Uterus (tissue), 4 donors: ENCODE results near the gene HGS. TPM values are rescaled to one million over a fixed set of nuclear protein-coding genes. Genes with fewer than 3 reads are reported as not detected.

Source experiments
- DNase-seq, 2 donors: peaks; one replicate each; pipeline ENCODE4 v3.0.0-alpha.2; 2019 to 2020
- H3K27ac ChIP-seq, 2 donors: fragments of 200-600 bp; sonication (generic); 1 replicate in 1 of 2; 2 replicates in 1 of 2; pipeline ENCODE4 v1.5.1; 2016 to 2018
- H3K27me3 ChIP-seq, 2 donors: fragments of 200-600 bp; sonication (generic); one replicate each; pipeline ENCODE4 v1.5.1; 2018 to 2019; ENCODE audit warnings: control low read depth in 1 of 2
- H3K36me3 ChIP-seq, 2 donors: fragments of 200-600 bp; sonication (generic); one replicate each; pipeline ENCODE4 v1.5.1; 2019; ENCODE audit warnings: control low read depth in 1 of 2
- H3K4me1 ChIP-seq, 2 donors: fragments of 200-600 bp; sonication (generic); one replicate each; pipeline ENCODE4 v1.5.1; 2018 to 2019; ENCODE audit warnings: control low read depth in 1 of 2
- H3K4me3 ChIP-seq, 2 donors: fragments of 200-600 bp; sonication (generic); 1 replicate in 1 of 2; 2 replicates in 1 of 2; pipeline ENCODE4 v1.5.1; 2018 to 2019; ENCODE audit warnings: mild to moderate bottlenecking in 1 of 2
- H3K9me3 ChIP-seq, 2 donors: fragments of 200-600 bp; sonication (generic); one replicate each; pipeline ENCODE4 v1.5.1; 2019; ENCODE audit warnings: control low read depth in 1 of 2
- CTCF ChIP-seq, 4 experiments: fragments of 200-600 bp in 2 of 4; fragments of 450-650 bp in 2 of 4; sonication (generic) in 2 of 4; IDR thresholded peaks; one replicate each; pipeline ENCODE4 v1.5.1; 2016 to 2019; ENCODE audit warnings: antibody characterized with exemption in 4 of 4, mild to moderate bottlenecking in 2 of 4, moderate library complexity in 1 of 4
- POLR2A ChIP-seq, 2 donors: fragments of 450-650 bp; IDR thresholded peaks; one replicate each; pipeline ENCODE4 v1.6.1; 2016; ENCODE audit warnings: antibody characterized with exemption in 2 of 2, mild to moderate bottlenecking in 1 of 2, moderate library complexity in 1 of 2
- intact Hi-C: fragments of 100-400 bp; cut with DNase I; formaldehyde crosslinking; loops from one replicate; pipeline ENCODE4 v1.15.1; 2023; ENCODE audit warnings: low total_unique reads
- total RNA-seq, 4 donors: library from RNA; depleted of rRNA in 3 of 4; stranded (reverse); fragments of >200 nt in 3 of 4; gene quantifications; one replicate each; pipeline versions ENCODE4 v1.1.0 to v1.2.4, GENCODE V29; 2014 to 2023
- donor health status: DM: yes; HTN: yes; CAD: no.

The HGS gene
- total RNA-seq, 4 donors from 2014 or later, result 21.0 to 121 (median 72.5) TPM

GRCh38 chr17:81680150-81680549, 3.7 kb upstream of the HGS start:
- Histone ChIP-seq H3K4me1 (peaks cover 6 to 15% of the 10 kb centered on the region in 2 donors), H3K4me3 (no peak overlapping the region), H3K9me3 (no peaks in the 10 kb centered on the region), H3K27ac (no peak overlapping the region), H3K27me3 (no peaks in the 10 kb centered on the region), H3K36me3 (no peaks in the 10 kb centered on the region)
- intact Hi-C loops, result no loop called here
- no peak for DNase-seq
- no peak for TF ChIP-seq CTCF (IDR thresholded peaks at IDR 0.05)

GRCh38 chr17:81681672-81682071, 2.1 kb upstream of the HGS start:
- Histone ChIP-seq H3K4me1 (peaks cover 7 to 19% of the 10 kb centered on the region in 2 donors), H3K27me3 (no peaks in the 10 kb centered on the region), H3K27ac (no peak overlapping the region), H3K4me3 (no peak overlapping the region), H3K9me3 (no peaks in the 10 kb centered on the region), H3K36me3 (no peaks in the 10 kb centered on the region)
- DNase-seq, result no peak
- intact Hi-C loops, result no loop called here
- TF ChIP-seq POLR2A (IDR thresholded peaks at IDR 0.05) (no peak), CTCF (IDR thresholded peaks at IDR 0.05) (no peak)

- peak overlapping the region; percentile 88 to 99 for H3K4me3 ChIP-seq
- H3K36me3 ChIP-seq, result no peaks in the 10 kb centered on the region
- DNase-seq, result no peak
- TF ChIP-seq POLR2A (IDR thresholded peaks at IDR 0.05), result no peak
- no peak for TF ChIP-seq CTCF (IDR thresholded peaks at IDR 0.05)
- no peaks in the 10 kb centered on the region for H3K27me3 ChIP-seq
- peaks cover 7 to 19% of the 10 kb centered on the region in 2 donors for H3K4me1 ChIP-seq
- intact Hi-C loops, result no loop called here
- H3K27ac ChIP-seq, result peak overlapping the region; percentile 73 to 86
- no peaks in the 10 kb centered on the region for H3K9me3 ChIP-seq
These were observed 1.1 kb upstream of the HGS start for GRCh38 chr17:81682565-81683207.

- TF ChIP-seq CTCF (IDR thresholded peaks at IDR 0.05) (no peak), POLR2A (IDR thresholded peaks at IDR 0.05) (no peak)
- no peaks in the 10 kb centered on the region for H3K36me3 ChIP-seq
- intact Hi-C loops, result no loop called here
These were observed 615 bp upstream of the HGS start for GRCh38 chr17:81683208-81683583.

GRCh38 chr17:81684442-81684911, 666 bp downstream of the HGS start:
- intact Hi-C loops, result no loop called here

More at GRCh38 chr17:81683208-81683583, 615 bp upstream of the HGS start:
- peaks cover 7 to 19% of the 10 kb centered on the region in 2 donors for H3K4me1 ChIP-seq
- no peaks in the 10 kb centered on the region for H3K9me3 ChIP-seq
- H3K27me3 ChIP-seq, result no peaks in the 10 kb centered on the region
- peak overlapping the region; percentile 88 to 99 for H3K4me3 ChIP-seq
- no peak for DNase-seq
- H3K27ac ChIP-seq, result peak overlapping the region; percentile 73 to 86

More at GRCh38 chr17:81684442-81684911, 666 bp downstream of the HGS start:
- peaks cover 7 to 19% of the 10 kb centered on the region in 2 donors for H3K4me1 ChIP-seq
- H3K27me3 ChIP-seq, result no peaks in the 10 kb centered on the region
- no peaks in the 10 kb centered on the region for H3K9me3 ChIP-seq
- DNase-seq, result no peak
- TF ChIP-seq POLR2A (IDR thresholded peaks at IDR 0.05) (no peak), CTCF (IDR thresholded peaks at IDR 0.05) (no peak)
- peak overlapping the region; percentile 42 to 73 for H3K27ac ChIP-seq
- H3K36me3 ChIP-seq, result no peaks in the 10 kb centered on the region
- H3K4me3 ChIP-seq, result peak overlapping the region; percentile 88 to 99
